ENCODE measurements around the gene TRPM6. TPM values are rescaled to one million over a fixed set of nuclear protein-coding genes. Genes with fewer than 3 reads are reported as not detected.

Gene TRPM6, protein sequence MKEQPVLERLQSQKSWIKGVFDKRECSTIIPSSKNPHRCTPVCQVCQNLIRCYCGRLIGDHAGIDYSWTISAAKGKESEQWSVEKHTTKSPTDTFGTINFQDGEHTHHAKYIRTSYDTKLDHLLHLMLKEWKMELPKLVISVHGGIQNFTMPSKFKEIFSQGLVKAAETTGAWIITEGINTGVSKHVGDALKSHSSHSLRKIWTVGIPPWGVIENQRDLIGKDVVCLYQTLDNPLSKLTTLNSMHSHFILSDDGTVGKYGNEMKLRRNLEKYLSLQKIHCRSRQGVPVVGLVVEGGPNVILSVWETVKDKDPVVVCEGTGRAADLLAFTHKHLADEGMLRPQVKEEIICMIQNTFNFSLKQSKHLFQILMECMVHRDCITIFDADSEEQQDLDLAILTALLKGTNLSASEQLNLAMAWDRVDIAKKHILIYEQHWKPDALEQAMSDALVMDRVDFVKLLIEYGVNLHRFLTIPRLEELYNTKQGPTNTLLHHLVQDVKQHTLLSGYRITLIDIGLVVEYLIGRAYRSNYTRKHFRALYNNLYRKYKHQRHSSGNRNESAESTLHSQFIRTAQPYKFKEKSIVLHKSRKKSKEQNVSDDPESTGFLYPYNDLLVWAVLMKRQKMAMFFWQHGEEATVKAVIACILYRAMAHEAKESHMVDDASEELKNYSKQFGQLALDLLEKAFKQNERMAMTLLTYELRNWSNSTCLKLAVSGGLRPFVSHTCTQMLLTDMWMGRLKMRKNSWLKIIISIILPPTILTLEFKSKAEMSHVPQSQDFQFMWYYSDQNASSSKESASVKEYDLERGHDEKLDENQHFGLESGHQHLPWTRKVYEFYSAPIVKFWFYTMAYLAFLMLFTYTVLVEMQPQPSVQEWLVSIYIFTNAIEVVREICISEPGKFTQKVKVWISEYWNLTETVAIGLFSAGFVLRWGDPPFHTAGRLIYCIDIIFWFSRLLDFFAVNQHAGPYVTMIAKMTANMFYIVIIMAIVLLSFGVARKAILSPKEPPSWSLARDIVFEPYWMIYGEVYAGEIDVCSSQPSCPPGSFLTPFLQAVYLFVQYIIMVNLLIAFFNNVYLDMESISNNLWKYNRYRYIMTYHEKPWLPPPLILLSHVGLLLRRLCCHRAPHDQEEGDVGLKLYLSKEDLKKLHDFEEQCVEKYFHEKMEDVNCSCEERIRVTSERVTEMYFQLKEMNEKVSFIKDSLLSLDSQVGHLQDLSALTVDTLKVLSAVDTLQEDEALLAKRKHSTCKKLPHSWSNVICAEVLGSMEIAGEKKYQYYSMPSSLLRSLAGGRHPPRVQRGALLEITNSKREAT (N-terminal part only)
- total RNA-seq, result under 1 TPM in 3 of 4 donors, not detected in 1; 0.07 to 0.22 (median 0.20) TPM

DNA sequence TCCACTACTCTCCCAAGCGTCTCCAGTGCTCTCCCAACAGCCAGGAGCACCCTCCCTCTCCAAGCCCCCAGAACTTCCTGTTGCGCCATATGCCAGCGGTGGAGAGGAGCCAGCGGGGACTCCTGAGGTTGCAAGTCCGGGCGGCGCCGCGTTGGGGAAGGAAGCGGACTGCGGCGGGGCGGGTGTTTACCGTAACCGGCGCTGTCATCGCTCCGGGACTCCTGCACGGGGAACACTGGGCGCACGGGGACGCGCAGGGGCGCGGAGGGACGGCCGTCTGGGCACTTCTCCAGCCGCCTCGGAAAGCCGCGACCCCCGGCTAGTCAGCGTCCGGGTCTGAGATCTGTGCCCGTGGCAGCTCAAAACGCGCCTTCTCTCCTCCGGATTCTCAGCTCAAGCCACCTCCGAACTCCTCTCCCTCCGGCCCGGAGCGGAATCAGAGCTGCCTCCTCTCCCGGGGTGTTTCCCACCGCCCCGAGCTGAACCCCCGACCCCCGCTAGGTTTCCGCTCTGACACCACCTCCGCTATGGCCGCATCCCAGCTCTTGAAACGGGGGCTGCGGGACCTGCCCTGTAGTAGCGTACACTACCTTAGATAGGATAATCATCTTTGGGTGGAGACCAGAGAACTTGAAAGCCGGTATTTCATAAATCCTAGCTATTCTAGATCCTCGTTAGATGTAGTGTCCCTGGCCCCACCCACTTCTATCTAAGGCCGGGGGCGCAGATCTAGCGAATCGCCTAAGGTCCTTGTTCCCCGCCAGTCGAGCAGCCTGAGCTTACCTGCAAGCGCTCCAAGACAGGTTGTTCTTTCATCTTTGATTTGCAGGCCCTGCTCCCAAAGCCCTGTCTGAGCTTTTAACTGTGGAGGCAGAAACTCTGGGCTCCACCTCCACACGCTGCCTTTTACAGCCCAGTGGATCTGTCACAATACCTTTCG lies at the start of gene TRPM6:
Gene TRPM6, minus strand, starts transcription at position 881 of the 940 bp plus-strand sequence. Its CDS starts 65 bp downstream, at position 816.
- TF ChIP-seq, protein P1, sequence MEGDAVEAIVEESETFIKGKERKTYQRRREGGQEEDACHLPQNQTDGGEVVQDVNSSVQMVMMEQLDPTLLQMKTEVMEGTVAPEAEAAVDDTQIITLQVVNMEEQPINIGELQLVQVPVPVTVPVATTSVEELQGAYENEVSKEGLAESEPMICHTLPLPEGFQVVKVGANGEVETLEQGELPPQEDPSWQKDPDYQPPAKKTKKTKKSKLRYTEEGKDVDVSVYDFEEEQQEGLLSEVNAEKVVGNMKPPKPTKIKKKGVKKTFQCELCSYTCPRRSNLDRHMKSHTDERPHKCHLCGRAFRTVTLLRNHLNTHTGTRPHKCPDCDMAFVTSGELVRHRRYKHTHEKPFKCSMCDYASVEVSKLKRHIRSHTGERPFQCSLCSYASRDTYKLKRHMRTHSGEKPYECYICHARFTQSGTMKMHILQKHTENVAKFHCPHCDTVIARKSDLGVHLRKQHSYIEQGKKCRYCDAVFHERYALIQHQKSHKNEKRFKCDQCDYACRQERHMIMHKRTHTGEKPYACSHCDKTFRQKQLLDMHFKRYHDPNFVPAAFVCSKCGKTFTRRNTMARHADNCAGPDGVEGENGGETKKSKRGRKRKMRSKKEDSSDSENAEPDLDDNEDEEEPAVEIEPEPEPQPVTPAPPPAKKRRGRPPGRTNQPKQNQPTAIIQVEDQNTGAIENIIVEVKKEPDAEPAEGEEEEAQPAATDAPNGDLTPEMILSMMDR (IDR thresholded peaks at IDR 0.05 in 4 of 5, conservative IDR thresholded peaks at IDR 0.05 in 1 of 5), result no peak
- TF ChIP-seq POLR2A (IDR thresholded peaks at IDR 0.05), result no peak
- in situ Hi-C loops (cut with MboI; ENCODE audit: low sequenced_read_pairs in 4 of 4) (no loop called here), intact Hi-C loops (cut with DNase I; ENCODE audit: low total_unique reads) (no loop called here)
- peaks cover 0 to 5% of the 10 kb centered on the region in 2 donors for H3K4me1 ChIP-seq
- DNase-seq (peak; percentile 46 to 48), ATAC-seq (peak; percentile 58 to 72)
- H3K36me3 ChIP-seq, result no peaks in the 10 kb centered on the region
- H3K4me3 ChIP-seq, result peak within 1 kb of the TSS; percentile 49 to 60 (median 54)
- peaks cover 6 to 11% (median 7%) of the 10 kb centered on the region in 3 donors for H3K27me3 ChIP-seq
- no peaks in the 10 kb centered on the region for H3K9me3 ChIP-seq
- H3K27ac ChIP-seq, result peak within 1 kb of the TSS; percentile 21 to 69 (median 65)

DNA sequence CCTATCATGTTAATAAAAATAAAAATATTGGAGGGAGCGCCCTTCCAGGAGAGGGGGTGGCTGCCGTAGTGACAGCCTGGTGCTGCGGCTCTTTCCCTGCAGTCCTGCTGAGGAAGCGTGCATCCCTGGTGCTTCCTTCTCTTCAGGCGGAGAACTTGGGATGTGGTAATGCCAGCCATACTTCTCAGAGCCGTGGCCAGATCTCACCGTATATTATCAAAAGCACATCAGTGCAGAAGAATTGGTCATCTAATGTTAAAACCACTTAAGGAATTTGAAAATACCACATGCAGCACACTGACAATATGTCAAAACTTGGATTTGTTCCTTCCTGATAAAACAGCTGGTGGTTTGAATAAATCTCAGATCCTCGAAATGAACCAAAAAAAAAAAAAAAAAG lies 47.3 kb upstream of the TRPM6 start:
- H3K9me3 ChIP-seq, result no peaks in the 10 kb centered on the region
- H3K27me3 ChIP-seq, result no peaks in the 10 kb centered on the region
- intact Hi-C loops (cut with DNase I; ENCODE audit: low total_unique reads) (no loop called here), in situ Hi-C loops (cut with MboI; ENCODE audit: low sequenced_read_pairs in 4 of 4) (no loop called here)
- no peaks in the 10 kb centered on the region for H3K36me3 ChIP-seq
- no peak for DNase-seq
- no peaks in the 10 kb centered on the region for H3K4me1 ChIP-seq
- no peak for TF ChIP-seq POLR2A (IDR thresholded peaks at IDR 0.05)
- TF ChIP-seq, protein P1 (IDR thresholded peaks at IDR 0.05 in 4 of 5, conservative IDR thresholded peaks at IDR 0.05 in 1 of 5), result no peak
- no peak overlapping the region for H3K4me3 ChIP-seq
- no peak for ATAC-seq
- no peak overlapping the region for H3K27ac ChIP-seq

DNA sequence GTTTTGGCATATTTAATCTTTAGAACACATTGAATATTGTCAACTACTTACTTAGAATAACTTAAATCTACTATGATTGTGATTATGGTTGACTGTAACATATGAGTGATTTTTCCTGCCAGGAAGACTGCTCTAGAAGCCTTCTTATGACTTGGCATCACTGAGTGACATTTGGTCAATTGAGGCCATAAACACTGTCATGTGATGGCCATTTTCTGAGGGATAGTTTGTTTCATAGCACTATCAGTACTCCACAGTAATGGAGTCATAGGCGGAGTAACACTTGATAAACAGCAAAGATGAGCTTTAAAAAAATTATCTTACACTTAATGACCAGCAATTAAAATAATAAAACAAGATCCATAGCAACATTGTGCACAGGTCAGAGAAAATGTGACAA lies 34.0 kb upstream of the TRPM6 start:
- H3K9me3 ChIP-seq, result no peaks in the 10 kb centered on the region
- no peak for DNase-seq
- in situ Hi-C loops (cut with MboI; ENCODE audit: low sequenced_read_pairs in 4 of 4), result no loop called here
- intact Hi-C loops (cut with DNase I; ENCODE audit: low total_unique reads), result no loop called here
- no peak overlapping the region for H3K4me3 ChIP-seq
- no peaks in the 10 kb centered on the region for H3K36me3 ChIP-seq
- no peak overlapping the region for H3K27ac ChIP-seq
- ATAC-seq, result no peak
- H3K27me3 ChIP-seq, result no peaks in the 10 kb centered on the region
- no peak for TF ChIP-seq POLR2A (IDR thresholded peaks at IDR 0.05)
- TF ChIP-seq, protein P1 (IDR thresholded peaks at IDR 0.05 in 4 of 5, conservative IDR thresholded peaks at IDR 0.05 in 1 of 5), result no peak
- no peaks in the 10 kb centered on the region for H3K4me1 ChIP-seq

All from gastrocnemius medialis (tissue), 4 donors.